ENCODE results near the gene HBS1L. TPM values are rescaled to one million over a fixed set of nuclear protein-coding genes. Genes with fewer than 3 reads are reported as not detected.

HBS1L gene
- total and polyA plus RNA-seq, 9 of the 15 experiments (the other 6 are each of a cell fraction or from before 2014, with no cell fraction given) = 101 to 199 (median 145) TPM

DNA sequence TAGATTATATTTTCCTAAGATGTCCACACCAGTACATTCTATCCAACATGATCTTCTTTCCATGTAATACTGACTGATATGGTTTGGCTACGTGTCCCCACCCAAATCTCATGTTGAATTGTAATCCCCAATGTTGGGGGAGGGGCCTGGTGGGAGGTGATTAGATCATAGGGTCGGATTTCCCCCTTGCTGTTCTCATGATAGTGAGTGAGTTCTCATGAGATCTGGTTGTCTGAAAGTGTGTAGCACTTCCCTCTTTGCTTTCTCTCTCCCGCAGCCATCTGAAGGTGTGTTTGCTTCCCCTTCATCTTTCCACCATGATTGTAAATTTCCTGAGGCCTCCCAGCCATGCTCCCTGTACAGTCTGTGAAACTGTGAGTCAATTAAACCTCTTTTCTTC is 12.2 kb upstream of the HBS1L start (continued):
- TF ChIP-seq, protein P1, sequence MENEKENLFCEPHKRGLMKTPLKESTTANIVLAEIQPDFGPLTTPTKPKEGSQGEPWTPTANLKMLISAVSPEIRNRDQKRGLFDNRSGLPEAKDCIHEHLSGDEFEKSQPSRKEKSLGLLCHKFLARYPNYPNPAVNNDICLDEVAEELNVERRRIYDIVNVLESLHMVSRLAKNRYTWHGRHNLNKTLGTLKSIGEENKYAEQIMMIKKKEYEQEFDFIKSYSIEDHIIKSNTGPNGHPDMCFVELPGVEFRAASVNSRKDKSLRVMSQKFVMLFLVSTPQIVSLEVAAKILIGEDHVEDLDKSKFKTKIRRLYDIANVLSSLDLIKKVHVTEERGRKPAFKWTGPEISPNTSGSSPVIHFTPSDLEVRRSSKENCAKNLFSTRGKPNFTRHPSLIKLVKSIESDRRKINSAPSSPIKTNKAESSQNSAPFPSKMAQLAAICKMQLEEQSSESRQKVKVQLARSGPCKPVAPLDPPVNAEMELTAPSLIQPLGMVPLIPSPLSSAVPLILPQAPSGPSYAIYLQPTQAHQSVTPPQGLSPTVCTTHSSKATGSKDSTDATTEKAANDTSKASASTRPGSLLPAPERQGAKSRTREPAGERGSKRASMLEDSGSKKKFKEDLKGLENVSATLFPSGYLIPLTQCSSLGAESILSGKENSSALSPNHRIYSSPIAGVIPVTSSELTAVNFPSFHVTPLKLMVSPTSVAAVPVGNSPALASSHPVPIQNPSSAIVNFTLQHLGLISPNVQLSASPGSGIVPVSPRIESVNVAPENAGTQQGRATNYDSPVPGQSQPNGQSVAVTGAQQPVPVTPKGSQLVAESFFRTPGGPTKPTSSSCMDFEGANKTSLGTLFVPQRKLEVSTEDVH (IDR thresholded peaks at IDR 0.05; ENCODE audit: low read depth, partially characterized antibody) = no peak
- no peak for TF ChIP-seq ZFP30 (CRISPR knock-in tag; IDR thresholded peaks at IDR 0.05; ENCODE audit: borderline replicate concordance)

DNA sequence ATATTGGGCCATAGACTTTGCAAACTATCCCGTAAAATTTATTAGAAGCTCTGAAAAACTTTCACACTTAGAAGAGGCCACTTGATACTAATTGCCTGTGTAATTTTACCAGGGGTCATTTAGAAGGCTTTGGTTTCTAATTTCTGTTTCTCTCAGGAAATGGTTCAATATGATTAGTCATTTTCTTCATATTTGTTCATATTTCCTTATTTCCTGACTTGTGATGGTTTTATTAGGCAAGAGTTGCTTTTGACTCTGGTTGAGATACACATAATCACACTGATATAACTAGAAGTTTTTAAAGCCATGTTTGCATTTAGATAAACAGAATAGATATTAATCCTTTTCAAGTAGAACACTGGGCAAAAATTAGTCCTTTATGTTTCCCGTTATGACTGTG is 11.8 kb upstream of the HBS1L start:
- FAIRE-seq = no peak
- Histone ChIP-seq H3K9ac (ENCODE audit: insufficient read depth in 1 of 2, low read depth in 2 of 2, low read length in 2 of 2) (no peak overlapping the region), H2AFZ (ENCODE audit: low read depth, low read length) (peak overlapping the region; percentile 16; the same call in 1 of the 2 replicates), H3K79me2 (ENCODE audit: control insufficient read depth, insufficient read depth, low read length) (no peaks in the 10 kb centered on the region), H3K27ac (ENCODE audit: extremely low read depth, low read depth, low read length) (no peak overlapping the region), H3K27me3 (ENCODE audit: control insufficient read depth in 2 of 2, insufficient read depth in 2 of 2, low read length in 2 of 2) (no peaks in the 10 kb centered on the region), H3K4me3 (no peak overlapping the region), H3K4me2 (ENCODE audit: insufficient read depth, low read length) (no peak overlapping the region), H3K36me3 (ENCODE audit: control insufficient read depth, insufficient read depth, low read length) (peaks cover 3% of the 10 kb centered on the region; the same call in 1 of the 3 replicates), H3K9me3 (replicated peaks; ENCODE audit: control insufficient read depth, insufficient read depth, low read depth, low read length) (peaks cover 7% of the 10 kb centered on the region; the same call in 1 of the 2 replicates), H4K20me1 (replicated peaks; ENCODE audit: control insufficient read depth, insufficient read depth, low read length) (no peaks in the 10 kb centered on the region), H3K9me1 (ENCODE audit: control insufficient read depth, insufficient read depth, low read length) (no peaks in the 10 kb centered on the region), H3K4me1 (replicated peaks in 1 of 2; ENCODE audit: control insufficient read depth in 2 of 2, insufficient read depth in 2 of 2, low read length in 2 of 2) (peaks cover 0 to 6% of the 10 kb centered on the region in 2 experiments; a peak in 2 of 5 replicates)
- WGBS (ENCODE audit: insufficient coverage, low coverage, missing lambda C conversion rate) = 81% methylated on average over 2 of the region's 2 CpGs
- intact Hi-C loops (cut with micrococcal nuclease) (no loop called here), in situ Hi-C loops (cut with MboI) (no loop called here)
- POLR2A ChIA-PET = no interaction called here
- no TSS peak for BruUV-seq (replicated peaks)
- no peak for ATAC-seq
- CTCF ChIA-PET (ENCODE audit: low intra/inter-chr PET ratio) = no interaction called here
- DNase-seq (ENCODE audit: extremely low read depth in 1 of 4, low spot score in 3 of 4) = no peak
- TF ChIP-seq NCOR1 (IDR thresholded peaks at IDR 0.05) (no peak), PCBP1 (IDR thresholded peaks at IDR 0.05; ENCODE audit: low read depth, low read length, poor library complexity, severe bottlenecking) (no peak), CBX1 (IDR thresholded peaks at IDR 0.05; ENCODE audit: low read depth) (no peak), ETS2 (tag; IDR thresholded peaks at IDR 0.05; ENCODE audit: borderline replicate concordance, poor library complexity, severe bottlenecking) (no peak), CBFB (CRISPR knock-in tag; IDR thresholded peaks at IDR 0.05) (no peak), ZNF146 (CRISPR knock-in tag; IDR thresholded peaks at IDR 0.05; ENCODE audit: unreplicated experiment) (no peak)
- TF ChIP-seq, protein P2, sequence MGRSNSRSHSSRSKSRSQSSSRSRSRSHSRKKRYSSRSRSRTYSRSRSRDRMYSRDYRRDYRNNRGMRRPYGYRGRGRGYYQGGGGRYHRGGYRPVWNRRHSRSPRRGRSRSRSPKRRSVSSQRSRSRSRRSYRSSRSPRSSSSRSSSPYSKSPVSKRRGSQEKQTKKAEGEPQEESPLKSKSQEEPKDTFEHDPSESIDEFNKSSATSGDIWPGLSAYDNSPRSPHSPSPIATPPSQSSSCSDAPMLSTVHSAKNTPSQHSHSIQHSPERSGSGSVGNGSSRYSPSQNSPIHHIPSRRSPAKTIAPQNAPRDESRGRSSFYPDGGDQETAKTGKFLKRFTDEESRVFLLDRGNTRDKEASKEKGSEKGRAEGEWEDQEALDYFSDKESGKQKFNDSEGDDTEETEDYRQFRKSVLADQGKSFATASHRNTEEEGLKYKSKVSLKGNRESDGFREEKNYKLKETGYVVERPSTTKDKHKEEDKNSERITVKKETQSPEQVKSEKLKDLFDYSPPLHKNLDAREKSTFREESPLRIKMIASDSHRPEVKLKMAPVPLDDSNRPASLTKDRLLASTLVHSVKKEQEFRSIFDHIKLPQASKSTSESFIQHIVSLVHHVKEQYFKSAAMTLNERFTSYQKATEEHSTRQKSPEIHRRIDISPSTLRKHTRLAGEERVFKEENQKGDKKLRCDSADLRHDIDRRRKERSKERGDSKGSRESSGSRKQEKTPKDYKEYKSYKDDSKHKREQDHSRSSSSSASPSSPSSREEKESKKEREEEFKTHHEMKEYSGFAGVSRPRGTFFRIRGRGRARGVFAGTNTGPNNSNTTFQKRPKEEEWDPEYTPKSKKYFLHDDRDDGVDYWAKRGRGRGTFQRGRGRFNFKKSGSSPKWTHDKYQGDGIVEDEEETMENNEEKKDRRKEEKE (IDR thresholded peaks at IDR 0.05; ENCODE audit: borderline replicate concordance in 1 of 2, control insufficient read depth in 1 of 2, low read depth in 2 of 2, low read length in 1 of 2) = no peak
- TF ChIP-seq, protein P3, sequence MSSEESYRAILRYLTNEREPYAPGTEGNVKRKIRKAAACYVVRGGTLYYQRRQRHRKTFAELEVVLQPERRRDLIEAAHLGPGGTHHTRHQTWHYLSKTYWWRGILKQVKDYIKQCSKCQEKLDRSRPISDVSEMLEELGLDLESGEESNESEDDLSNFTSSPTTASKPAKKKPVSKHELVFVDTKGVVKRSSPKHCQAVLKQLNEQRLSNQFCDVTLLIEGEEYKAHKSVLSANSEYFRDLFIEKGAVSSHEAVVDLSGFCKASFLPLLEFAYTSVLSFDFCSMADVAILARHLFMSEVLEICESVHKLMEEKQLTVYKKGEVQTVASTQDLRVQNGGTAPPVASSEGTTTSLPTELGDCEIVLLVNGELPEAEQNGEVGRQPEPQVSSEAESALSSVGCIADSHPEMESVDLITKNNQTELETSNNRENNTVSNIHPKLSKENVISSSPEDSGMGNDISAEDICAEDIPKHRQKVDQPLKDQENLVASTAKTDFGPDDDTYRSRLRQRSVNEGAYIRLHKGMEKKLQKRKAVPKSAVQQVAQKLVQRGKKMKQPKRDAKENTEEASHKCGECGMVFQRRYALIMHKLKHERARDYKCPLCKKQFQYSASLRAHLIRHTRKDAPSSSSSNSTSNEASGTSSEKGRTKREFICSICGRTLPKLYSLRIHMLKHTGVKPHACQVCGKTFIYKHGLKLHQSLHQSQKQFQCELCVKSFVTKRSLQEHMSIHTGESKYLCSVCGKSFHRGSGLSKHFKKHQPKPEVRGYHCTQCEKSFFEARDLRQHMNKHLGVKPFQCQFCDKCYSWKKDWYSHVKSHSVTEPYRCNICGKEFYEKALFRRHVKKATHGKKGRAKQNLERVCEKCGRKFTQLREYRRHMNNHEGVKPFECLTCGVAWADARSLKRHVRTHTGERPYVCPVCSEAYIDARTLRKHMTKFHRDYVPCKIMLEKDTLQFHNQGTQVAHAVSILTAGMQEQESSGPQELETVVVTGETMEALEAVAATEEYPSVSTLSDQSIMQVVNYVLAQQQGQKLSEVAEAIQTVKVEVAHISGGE (CRISPR knock-in tag; IDR thresholded peaks at IDR 0.05) = no peak
